Thyroid gland (tissue), 4 donors: Measurements from ENCODE around the gene TRIM37. TPM values are rescaled to one million over a fixed set of nuclear protein-coding genes. Genes with fewer than 3 reads are reported as not detected.

ENCODE experiments used
- DNase-seq, 2 donors: peaks; one replicate each; pipeline ENCODE4 v3.0.0-alpha.2; 2019
- H3K27ac ChIP-seq, 3 donors: fragments of 200-600 bp; sonication (generic); 1 replicate in 2 of 3; 2 replicates in 1 of 3; pipeline ENCODE4 v1.5.1; 2016 to 2019; ENCODE audit warnings: mild to moderate bottlenecking in 1 of 3, moderate library complexity in 1 of 3
- H3K27me3 ChIP-seq: fragments of 200-600 bp; sonication (generic); one replicate; pipeline ENCODE4 v1.5.1; 2019
- H3K36me3 ChIP-seq, 2 donors: fragments of 200-600 bp; sonication (generic); one replicate each; pipeline ENCODE4 v1.5.1; 2016 to 2019
- H3K4me1 ChIP-seq, 2 donors: fragments of 200-600 bp; sonication (generic); one replicate each; pipeline ENCODE4 v1.5.1; 2017 to 2019
- H3K4me3 ChIP-seq, 3 donors: fragments of 200-600 bp; sonication (generic); replicated peaks in 1 of 3; 1 replicate in 2 of 3; 2 replicates in 1 of 3; pipeline ENCODE4 v1.5.1; 2016; ENCODE audit warnings: mild to moderate bottlenecking in 1 of 3
- H3K9me3 ChIP-seq: fragments of 200-600 bp; sonication (generic); one replicate; pipeline ENCODE4 v1.5.1; 2017
- POLR2A ChIP-seq, 2 donors: fragments of 450-650 bp; IDR thresholded peaks; one replicate each; pipeline ENCODE4 v1.6.1; 2017; ENCODE audit warnings: antibody characterized with exemption in 2 of 2, mild to moderate bottlenecking in 2 of 2, moderate library complexity in 1 of 2
- WGBS, 2 donors: methylation state at CpG; one replicate each; pipeline ENCODE4 v1.1.5; 2017; 5-methylcytosine and 5-hydroxymethylcytosine counted together
- intact Hi-C: fragments of 100-400 bp; cut with DNase I; formaldehyde crosslinking; loops from one replicate; pipeline ENCODE4 v1.15.1; 2023
- total RNA-seq, 4 donors: library from RNA; depleted of rRNA; stranded (reverse); fragments of >200 nt; gene quantifications; one replicate each; pipeline ENCODE4 v1.2.3, GENCODE V29; 2016
- TF ChIP-seq, protein P1 (sequence below), 6 experiments: fragments of 200-600 bp in 3 of 6; fragments of 450-650 bp in 3 of 6; sonication (generic) in 3 of 6; IDR thresholded peaks; one replicate each; pipeline ENCODE4 v1.5.1; 2016 to 2019; ENCODE audit warnings: antibody characterized with exemption in 6 of 6, mild to moderate bottlenecking in 2 of 6, inconsistent platforms in 1 of 6, moderate library complexity in 1 of 6

TRIM37 gene
- total RNA-seq, 4 donors from 2014 or later: 30.2 to 46.8 (median 34.2) TPM

DNA sequence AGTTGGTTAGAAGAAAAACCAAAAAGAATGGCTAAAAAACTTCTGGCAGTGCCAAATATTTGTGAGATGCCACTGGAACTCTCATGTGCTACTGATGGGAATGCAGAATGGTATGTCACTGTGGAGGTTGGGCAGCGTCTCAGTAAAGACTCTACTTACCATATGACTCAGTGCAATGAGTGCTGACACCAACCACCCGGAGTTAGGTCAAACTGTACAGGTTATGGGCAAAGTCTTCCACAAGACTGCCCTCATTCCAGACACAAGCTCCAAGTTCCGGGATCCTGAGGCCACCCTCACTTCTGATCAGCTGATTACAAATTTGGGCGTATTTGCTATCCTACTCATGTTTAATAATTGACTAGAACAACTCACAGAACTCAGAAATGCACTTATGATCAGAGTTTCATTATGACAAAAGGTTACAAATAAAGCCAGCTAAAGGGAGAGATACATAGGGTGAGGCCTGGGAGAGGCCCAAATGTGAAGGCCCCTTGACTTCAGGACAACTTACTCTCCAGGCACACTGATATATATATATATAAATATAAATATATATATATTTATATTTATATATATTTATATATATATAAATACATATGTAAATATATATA, 114.9 kb downstream of the TRIM37 start:
- no peaks in the 10 kb centered on the region for H3K27me3 ChIP-seq
- DNase-seq: no peak
- no peak overlapping the region for H3K27ac ChIP-seq
- H3K4me3 ChIP-seq: no peak overlapping the region
- H3K36me3 ChIP-seq: no peaks in the 10 kb centered on the region
- 83 to 99% methylated on average over 4 of the region's 4 CpGs for WGBS, 2 donors
- intact Hi-C loops: no loop called here
- no peaks in the 10 kb centered on the region for H3K9me3 ChIP-seq
- H3K4me1 ChIP-seq: no peaks in the 10 kb centered on the region
- no peak for TF ChIP-seq POLR2A (IDR thresholded peaks at IDR 0.05)
- TF ChIP-seq, protein P1, sequence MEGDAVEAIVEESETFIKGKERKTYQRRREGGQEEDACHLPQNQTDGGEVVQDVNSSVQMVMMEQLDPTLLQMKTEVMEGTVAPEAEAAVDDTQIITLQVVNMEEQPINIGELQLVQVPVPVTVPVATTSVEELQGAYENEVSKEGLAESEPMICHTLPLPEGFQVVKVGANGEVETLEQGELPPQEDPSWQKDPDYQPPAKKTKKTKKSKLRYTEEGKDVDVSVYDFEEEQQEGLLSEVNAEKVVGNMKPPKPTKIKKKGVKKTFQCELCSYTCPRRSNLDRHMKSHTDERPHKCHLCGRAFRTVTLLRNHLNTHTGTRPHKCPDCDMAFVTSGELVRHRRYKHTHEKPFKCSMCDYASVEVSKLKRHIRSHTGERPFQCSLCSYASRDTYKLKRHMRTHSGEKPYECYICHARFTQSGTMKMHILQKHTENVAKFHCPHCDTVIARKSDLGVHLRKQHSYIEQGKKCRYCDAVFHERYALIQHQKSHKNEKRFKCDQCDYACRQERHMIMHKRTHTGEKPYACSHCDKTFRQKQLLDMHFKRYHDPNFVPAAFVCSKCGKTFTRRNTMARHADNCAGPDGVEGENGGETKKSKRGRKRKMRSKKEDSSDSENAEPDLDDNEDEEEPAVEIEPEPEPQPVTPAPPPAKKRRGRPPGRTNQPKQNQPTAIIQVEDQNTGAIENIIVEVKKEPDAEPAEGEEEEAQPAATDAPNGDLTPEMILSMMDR (IDR thresholded peaks at IDR 0.05): no peak

DNA sequence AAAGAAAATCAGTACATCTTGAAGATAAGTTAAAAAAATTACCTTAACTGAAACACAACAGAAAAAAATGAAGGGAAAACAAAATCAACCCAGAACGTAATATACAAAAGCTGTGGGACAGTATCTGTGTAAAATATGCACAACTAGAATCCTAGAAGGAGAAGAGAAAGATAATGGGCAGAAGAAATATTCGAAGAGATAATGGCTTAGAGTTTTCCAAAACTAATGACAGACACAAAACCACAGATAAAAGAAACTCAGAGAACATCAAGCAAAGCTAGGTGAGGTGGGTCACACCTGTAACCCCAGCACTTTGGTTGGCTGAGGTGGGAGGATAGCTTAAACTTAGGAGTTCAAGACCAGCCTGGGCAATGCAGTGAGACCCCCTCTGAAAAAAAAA, 117.1 kb downstream of the TRIM37 start:
- H3K27ac ChIP-seq: no peak overlapping the region
- no peaks in the 10 kb centered on the region for H3K4me1 ChIP-seq
- no peaks in the 10 kb centered on the region for H3K9me3 ChIP-seq
- TF ChIP-seq POLR2A (IDR thresholded peaks at IDR 0.05): no peak
- TF ChIP-seq, protein P1 (IDR thresholded peaks at IDR 0.05): no peak
- 48 to 50% methylated on average over 2 of the region's 2 CpGs for WGBS, 2 donors
- no peaks in the 10 kb centered on the region for H3K27me3 ChIP-seq
- DNase-seq: no peak
- H3K4me3 ChIP-seq: no peak overlapping the region
- H3K36me3 ChIP-seq: no peaks in the 10 kb centered on the region
- intact Hi-C loops: no loop called here

DNA sequence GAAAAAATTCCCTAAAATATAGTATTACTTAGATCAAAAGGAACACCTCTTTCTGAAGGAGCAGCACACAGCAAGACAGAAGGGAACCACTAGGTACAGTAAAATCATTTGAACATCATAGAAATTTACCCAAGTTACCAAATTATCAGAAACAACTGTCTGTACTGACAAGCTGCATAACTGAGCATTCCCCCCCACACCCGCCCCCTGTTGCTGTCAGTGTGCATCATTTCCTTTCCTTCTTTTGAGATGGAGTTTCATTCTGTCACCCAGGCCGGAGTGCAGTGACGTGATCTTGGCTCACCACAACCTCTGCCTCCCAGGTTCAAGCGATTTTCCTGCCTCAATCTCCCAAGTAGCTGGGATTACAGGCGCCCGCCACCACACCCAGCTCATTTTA, 120.7 kb downstream of the TRIM37 start:
- Histone ChIP-seq H3K27ac (no peak overlapping the region), H3K4me3 (no peak overlapping the region), H3K9me3 (no peaks in the 10 kb centered on the region), H3K27me3 (no peaks in the 10 kb centered on the region), H3K36me3 (no peaks in the 10 kb centered on the region), H3K4me1 (no peaks in the 10 kb centered on the region)
- WGBS, 2 donors: 95 to 96% methylated on average over 6 of the region's 6 CpGs
- intact Hi-C loops: no loop called here
- DNase-seq: no peak
- no peak for TF ChIP-seq POLR2A (IDR thresholded peaks at IDR 0.05)
- TF ChIP-seq, protein P1 (IDR thresholded peaks at IDR 0.05): no peak

DNA sequence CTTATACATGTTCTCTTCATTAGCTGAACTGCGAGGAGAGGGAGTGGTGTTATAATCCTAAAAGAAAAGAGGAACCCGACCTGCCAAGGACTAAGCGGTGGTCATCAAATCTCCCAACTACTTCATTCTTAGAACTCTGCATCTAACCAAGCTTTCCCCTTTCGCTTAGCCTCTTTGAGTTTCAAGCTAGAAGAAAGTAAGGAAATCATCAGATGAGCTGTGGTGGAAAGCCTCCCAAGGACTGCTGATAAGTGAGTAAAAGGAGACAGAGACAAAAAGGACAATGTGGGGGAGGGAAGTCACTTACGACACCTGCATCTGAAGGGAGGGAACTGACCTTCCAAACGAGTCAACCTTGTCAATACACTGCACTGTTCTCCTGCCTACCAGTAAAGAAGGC, 121.3 kb downstream of the TRIM37 start:
- no peaks in the 10 kb centered on the region for H3K4me1 ChIP-seq
- DNase-seq: no peak
- no peaks in the 10 kb centered on the region for H3K27me3 ChIP-seq
- H3K27ac ChIP-seq: no peak overlapping the region
- intact Hi-C loops: no loop called here
- no peak overlapping the region for H3K4me3 ChIP-seq
- no peak for TF ChIP-seq POLR2A (IDR thresholded peaks at IDR 0.05)
- TF ChIP-seq, protein P1 (IDR thresholded peaks at IDR 0.05): no peak
- no peaks in the 10 kb centered on the region for H3K9me3 ChIP-seq
- no peaks in the 10 kb centered on the region for H3K36me3 ChIP-seq
- WGBS, 2 donors: 86 to 88% methylated on average over 6 of the region's 6 CpGs

DNA sequence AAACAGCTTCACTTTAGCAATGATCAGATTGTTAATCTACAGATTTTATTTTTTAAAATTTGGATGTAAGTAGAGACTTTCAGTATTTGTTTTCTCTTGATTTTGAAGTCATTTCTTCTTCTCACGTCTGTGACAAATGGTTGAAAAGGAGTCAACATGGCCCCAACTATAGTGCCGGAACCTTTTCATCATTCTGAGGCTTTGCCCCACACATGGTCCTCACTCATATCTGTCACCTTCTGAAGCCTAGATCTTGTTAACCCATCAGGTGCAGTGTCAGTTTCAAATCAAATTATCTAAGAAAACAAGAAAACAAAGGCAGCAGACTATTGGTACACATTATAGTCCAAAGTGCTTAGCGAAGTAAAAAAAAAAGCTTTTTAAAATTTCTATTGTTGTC, 124.1 kb downstream of the TRIM37 start:
- intact Hi-C loops: no loop called here
- H3K9me3 ChIP-seq: no peaks in the 10 kb centered on the region
- TF ChIP-seq POLR2A (IDR thresholded peaks at IDR 0.05): no peak
- TF ChIP-seq, protein P1 (IDR thresholded peaks at IDR 0.05): no peak
- WGBS, 2 donors: 94 to 95% methylated on average over 3 of the region's 3 CpGs
- no peak overlapping the region for H3K4me3 ChIP-seq
- no peaks in the 10 kb centered on the region for H3K4me1 ChIP-seq
- no peak overlapping the region for H3K27ac ChIP-seq
- no peaks in the 10 kb centered on the region for H3K36me3 ChIP-seq
- H3K27me3 ChIP-seq: no peaks in the 10 kb centered on the region
- no peak for DNase-seq
